ENCODE measurements around the gene MUC5B.

DNA sequence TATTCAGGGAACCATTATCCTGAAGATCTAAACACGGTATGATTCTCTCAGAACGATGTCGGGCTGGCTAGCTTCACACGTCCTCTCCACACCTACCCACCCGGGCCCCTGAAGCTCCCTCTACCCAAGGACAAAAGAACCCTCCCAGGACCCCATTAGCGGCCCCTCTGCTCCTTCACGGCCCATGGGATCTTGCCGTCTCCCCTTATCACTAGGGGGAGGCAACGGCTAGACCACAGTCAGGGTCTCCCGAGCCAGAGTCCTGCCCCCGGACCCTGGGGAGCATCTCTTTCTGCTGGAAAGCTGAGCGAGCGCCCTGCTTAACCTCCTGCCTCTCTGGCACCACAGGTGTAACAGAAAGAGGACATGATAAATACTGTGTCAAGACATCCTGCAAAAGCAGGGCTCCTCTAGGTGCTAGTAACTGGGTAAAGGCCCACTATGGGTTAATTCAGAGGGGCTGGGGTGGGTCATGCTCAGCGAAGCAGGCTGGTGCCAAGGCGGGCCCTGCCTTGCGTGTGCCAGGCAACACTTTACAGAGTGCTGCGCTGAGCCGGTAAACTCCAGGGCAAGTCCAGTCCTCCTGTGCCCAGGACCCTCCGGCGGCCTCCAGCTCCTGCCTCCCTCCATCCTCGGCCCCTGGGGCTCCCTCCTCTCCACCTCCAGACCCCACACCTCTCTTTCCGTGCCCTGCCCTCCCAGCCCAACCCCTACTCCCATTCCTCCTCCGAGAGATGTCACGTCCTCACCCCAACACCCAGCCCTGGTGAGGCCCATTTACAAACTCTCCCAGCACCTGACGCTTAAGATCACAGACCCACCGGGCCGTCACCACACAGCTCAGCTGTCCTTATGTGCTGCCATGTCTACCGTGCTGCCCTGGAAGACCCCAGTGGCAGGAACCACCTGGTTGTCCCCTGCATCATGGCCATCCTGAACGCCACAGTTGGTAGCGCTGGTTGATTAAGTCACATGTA lies 83.6 kb downstream of the MUC5B start:
- TF ChIP-seq, protein P1, sequence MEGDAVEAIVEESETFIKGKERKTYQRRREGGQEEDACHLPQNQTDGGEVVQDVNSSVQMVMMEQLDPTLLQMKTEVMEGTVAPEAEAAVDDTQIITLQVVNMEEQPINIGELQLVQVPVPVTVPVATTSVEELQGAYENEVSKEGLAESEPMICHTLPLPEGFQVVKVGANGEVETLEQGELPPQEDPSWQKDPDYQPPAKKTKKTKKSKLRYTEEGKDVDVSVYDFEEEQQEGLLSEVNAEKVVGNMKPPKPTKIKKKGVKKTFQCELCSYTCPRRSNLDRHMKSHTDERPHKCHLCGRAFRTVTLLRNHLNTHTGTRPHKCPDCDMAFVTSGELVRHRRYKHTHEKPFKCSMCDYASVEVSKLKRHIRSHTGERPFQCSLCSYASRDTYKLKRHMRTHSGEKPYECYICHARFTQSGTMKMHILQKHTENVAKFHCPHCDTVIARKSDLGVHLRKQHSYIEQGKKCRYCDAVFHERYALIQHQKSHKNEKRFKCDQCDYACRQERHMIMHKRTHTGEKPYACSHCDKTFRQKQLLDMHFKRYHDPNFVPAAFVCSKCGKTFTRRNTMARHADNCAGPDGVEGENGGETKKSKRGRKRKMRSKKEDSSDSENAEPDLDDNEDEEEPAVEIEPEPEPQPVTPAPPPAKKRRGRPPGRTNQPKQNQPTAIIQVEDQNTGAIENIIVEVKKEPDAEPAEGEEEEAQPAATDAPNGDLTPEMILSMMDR (conservative IDR thresholded peaks at IDR 0.05; ENCODE audit: low read depth, low read length): no peak
- no peak for TF ChIP-seq EZH2 (IDR thresholded peaks at IDR 0.05; ENCODE audit: borderline replicate concordance, low read depth, low read length, poor library complexity, severe bottlenecking)
